HepG2 (cell line): ENCODE results near the gene PCNX4. TPM values are rescaled to one million over a fixed set of nuclear protein-coding genes. Genes with fewer than 3 reads are reported as not detected.

Experiments
- BRCA1 ChIP-seq: sonication (generic); formaldehyde crosslinking; IDR thresholded peaks from 2 replicates; pipeline ENCODE4 v1.4.0; 2020; ENCODE audit warnings: missing genetic modification reagents
- CEBPB ChIP-seq: IDR thresholded peaks from 2 replicates; pipeline ENCODE4 v1.6.1; 2011; ENCODE audit warnings: low read depth, low read length, improper control_type of control experiment, borderline replicate concordance
- EHMT2 ChIP-seq: fragments of 200-600 bp; sonication (generic); IDR thresholded peaks from 2 replicates; pipeline ENCODE4 v1.7.0; 2017; ENCODE audit warnings: antibody characterized with exemption, low read depth, low read length, borderline replicate concordance
- IRF2 ChIP-seq: IDR thresholded peaks from 2 replicates; pipeline ENCODE4 v1.6.1; 2018; ENCODE audit warnings: missing genetic modification reagents, missing compliant biosample characterization
- MAFK ChIP-seq, 2 experiments: IDR thresholded peaks in 1 of 2; conservative IDR thresholded peaks in 1 of 2; 2 replicates each; pipeline ENCODE4 v1.6.1; 2011; ENCODE audit warnings: improper control_type of control experiment in 2 of 2, low read length in 2 of 2
- MED1 ChIP-seq: sonication (generic); formaldehyde crosslinking; IDR thresholded peaks from 2 replicates; pipeline ENCODE4 v1.4.0; 2020; ENCODE audit warnings: missing genetic modification reagents
- MXI1 ChIP-seq: IDR thresholded peaks from 3 replicates; pipeline ENCODE4 v1.6.1; 2012; ENCODE audit warnings: low read depth, low read length, inconsistent platforms, borderline replicate concordance
- NCOA2 ChIP-seq: sonication (generic); formaldehyde crosslinking; IDR thresholded peaks from 2 replicates; pipeline ENCODE4 v1.8.0; 2022; ENCODE audit warnings: inconsistent platforms
- PAX8 ChIP-seq: sonication (generic); formaldehyde crosslinking; IDR thresholded peaks from 2 replicates; pipeline ENCODE4 v1.8.0; 2022; ENCODE audit warnings: mild to moderate bottlenecking, missing genetic modification reagents, borderline replicate concordance
- SAFB2 ChIP-seq: sonication (generic); formaldehyde crosslinking; IDR thresholded peaks from 2 replicates; pipeline ENCODE4 v1.5.1; 2020; ENCODE audit warnings: missing genetic modification reagents, low read depth, mild to moderate bottlenecking, borderline replicate concordance
- SNAI1 ChIP-seq: sonication (generic); formaldehyde crosslinking; IDR thresholded peaks from 2 replicates; pipeline ENCODE4 v1.5.0; 2020; ENCODE audit warnings: mild to moderate bottlenecking, missing genetic modification reagents, borderline replicate concordance
- WIZ ChIP-seq: sonication (generic); formaldehyde crosslinking; IDR thresholded peaks from 2 replicates; pipeline ENCODE4 v1.5.1; 2020; ENCODE audit warnings: mild to moderate bottlenecking, missing genetic modification reagents
- ZNF317 ChIP-seq: sonication (generic); formaldehyde crosslinking; IDR thresholded peaks from 2 replicates; pipeline ENCODE4 v1.5.0; 2020; ENCODE audit warnings: mild to moderate bottlenecking, missing genetic modification reagents
- polyA plus RNA-seq, 8 experiments: library from polyadenylated mRNA; depleted of rRNA in 3 of 8; stranded (reverse) in 7 of 8; unstranded in 1 of 8; fragments of >200 nt; fragmentation: Illumina TruSeq in 4 of 8; extraction: Trizol in 4 of 8; gene quantifications; 2 replicates each; pipeline versions ENCODE4 v1.2.1 to v1.2.3, GENCODE V29; 2011 to 2016; ENCODE audit warnings: low read depth in 4 of 8, missing spikeins in 1 of 8, mixed read lengths in 1 of 8; ENCODE audit not compliant: insufficient read depth in 1 of 8
- total RNA-seq, 5 experiments: library from RNA; depleted of rRNA; stranded (reverse); fragments of >200 nt; fragmentation: Illumina TruSeq; extraction: Trizol; gene quantifications; 2 replicates each; pipeline ENCODE4 v1.2.3, GENCODE V29; 2016; ENCODE audit warnings: low read depth in 1 of 5
- TF ChIP-seq, protein P1 (sequence below): sonication (generic); formaldehyde crosslinking; IDR thresholded peaks from 2 replicates; pipeline ENCODE4 v1.5.0; 2020; ENCODE audit warnings: mild to moderate bottlenecking, missing genetic modification reagents, borderline replicate concordance
- TF ChIP-seq, protein P2 (sequence below): sonication (generic); formaldehyde crosslinking; IDR thresholded peaks from 2 replicates; pipeline ENCODE4 v1.5.1; 2020; ENCODE audit warnings: mild to moderate bottlenecking, moderate library complexity, missing genetic modification reagents
- TF ChIP-seq, protein P3 (sequence below): IDR thresholded peaks from 2 replicates; pipeline ENCODE4 v1.4.0; 2020; ENCODE audit warnings: mild to moderate bottlenecking, missing genetic modification reagents
- TF ChIP-seq, protein P4 (sequence below): sonication (generic); formaldehyde crosslinking; IDR thresholded peaks from 2 replicates; pipeline ENCODE4 v1.4.0; 2020; ENCODE audit warnings: missing genetic modification reagents

Gene PCNX4
- total and polyA plus RNA-seq, 2 of the 13 experiments (the other 11 are each of a cell fraction or from before 2014, with no cell fraction given) = 28.6 to 43.0 TPM

DNA sequence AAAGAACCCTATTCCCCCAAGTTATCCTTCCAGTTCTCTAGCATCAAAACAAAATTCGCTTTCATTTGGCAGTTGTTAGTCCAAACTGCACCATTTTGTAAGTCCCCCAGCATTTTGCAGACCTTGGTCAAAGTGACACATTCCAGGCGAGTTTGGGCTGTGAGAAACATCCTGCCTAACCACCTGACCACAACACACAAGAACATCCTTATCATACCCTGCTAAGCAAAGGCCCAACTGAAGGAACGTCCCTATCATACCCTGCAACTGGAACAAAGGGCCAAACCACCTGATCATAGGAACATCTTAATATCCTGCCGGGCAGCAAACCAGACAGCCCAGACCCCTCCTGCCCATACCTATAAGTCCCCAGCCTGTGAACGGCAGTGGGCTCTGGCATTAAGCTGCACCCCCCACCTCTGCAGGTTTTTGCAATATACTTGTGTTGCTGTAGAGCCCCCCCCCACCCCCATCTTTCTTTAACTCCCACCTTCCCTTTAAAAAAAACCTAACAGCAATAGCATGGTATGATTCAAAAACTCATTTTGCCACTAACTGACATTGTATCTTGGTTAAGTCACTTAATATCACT lies 2.7 kb downstream of the PCNX4 start (continued):
- TF ChIP-seq EHMT2 (peak; percentile 15; the same call in 1 of the 2 replicates), SAFB2 (CRISPR knock-in tag) (no peak), ZNF317 (CRISPR knock-in tag) (peak; percentile 90), PAX8 (CRISPR knock-in tag) (no peak), IRF2 (peak; percentile 32; the same call in 1 of the 2 replicates), WIZ (peak; percentile 45; the same call in 1 of the 2 replicates), BRCA1 (CRISPR knock-in tag) (no peak), CEBPB (no peak; the same call in 1 of the 2 replicates), SNAI1 (CRISPR knock-in tag) (0 out of 2 replicates have a peak, but pooled peaks have one; percentile 22), MXI1 (peak; percentile 38; the same call in 1 of the 3 replicates), MAFK (conservative IDR thresholded peaks at IDR 0.05 in 1 of 2, IDR thresholded peaks at IDR 0.05 in 1 of 2; ENCODE audit: low read length in 2 of 2) (no peak), NCOA2 (CRISPR knock-in tag) (no peak), MED1 (peak; percentile 78)
- TF ChIP-seq, protein P1, sequence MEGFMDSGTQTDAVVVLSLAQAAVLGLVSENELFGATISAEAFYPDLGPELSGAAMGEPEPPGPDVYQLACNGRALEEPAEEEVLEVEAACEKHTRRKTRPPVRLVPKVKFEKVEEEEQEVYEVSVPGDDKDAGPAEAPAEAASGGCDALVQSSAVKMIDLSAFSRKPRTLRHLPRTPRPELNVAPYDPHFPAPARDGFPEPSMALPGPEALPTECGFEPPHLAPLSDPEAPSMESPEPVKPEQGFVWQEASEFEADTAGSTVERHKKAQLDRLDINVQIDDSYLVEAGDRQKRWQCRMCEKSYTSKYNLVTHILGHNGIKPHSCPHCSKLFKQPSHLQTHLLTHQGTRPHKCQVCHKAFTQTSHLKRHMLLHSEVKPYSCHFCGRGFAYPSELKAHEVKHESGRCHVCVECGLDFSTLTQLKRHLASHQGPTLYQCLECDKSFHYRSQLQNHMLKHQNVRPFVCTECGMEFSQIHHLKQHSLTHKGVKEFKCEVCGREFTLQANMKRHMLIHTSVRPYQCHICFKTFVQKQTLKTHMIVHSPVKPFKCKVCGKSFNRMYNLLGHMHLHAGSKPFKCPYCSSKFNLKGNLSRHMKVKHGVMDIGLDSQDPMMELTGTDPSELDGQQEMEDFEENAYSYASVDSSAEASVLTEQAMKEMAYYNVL = 0 out of 2 replicates have a peak, but pooled peaks have one; percentile 15
- TF ChIP-seq, protein P2, sequence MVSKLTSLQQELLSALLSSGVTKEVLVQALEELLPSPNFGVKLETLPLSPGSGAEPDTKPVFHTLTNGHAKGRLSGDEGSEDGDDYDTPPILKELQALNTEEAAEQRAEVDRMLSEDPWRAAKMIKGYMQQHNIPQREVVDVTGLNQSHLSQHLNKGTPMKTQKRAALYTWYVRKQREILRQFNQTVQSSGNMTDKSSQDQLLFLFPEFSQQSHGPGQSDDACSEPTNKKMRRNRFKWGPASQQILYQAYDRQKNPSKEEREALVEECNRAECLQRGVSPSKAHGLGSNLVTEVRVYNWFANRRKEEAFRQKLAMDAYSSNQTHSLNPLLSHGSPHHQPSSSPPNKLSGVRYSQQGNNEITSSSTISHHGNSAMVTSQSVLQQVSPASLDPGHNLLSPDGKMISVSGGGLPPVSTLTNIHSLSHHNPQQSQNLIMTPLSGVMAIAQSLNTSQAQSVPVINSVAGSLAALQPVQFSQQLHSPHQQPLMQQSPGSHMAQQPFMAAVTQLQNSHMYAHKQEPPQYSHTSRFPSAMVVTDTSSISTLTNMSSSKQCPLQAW (CRISPR knock-in tag) = peak; percentile 52; the same call in 1 of the 2 replicates
- TF ChIP-seq, protein P3, sequence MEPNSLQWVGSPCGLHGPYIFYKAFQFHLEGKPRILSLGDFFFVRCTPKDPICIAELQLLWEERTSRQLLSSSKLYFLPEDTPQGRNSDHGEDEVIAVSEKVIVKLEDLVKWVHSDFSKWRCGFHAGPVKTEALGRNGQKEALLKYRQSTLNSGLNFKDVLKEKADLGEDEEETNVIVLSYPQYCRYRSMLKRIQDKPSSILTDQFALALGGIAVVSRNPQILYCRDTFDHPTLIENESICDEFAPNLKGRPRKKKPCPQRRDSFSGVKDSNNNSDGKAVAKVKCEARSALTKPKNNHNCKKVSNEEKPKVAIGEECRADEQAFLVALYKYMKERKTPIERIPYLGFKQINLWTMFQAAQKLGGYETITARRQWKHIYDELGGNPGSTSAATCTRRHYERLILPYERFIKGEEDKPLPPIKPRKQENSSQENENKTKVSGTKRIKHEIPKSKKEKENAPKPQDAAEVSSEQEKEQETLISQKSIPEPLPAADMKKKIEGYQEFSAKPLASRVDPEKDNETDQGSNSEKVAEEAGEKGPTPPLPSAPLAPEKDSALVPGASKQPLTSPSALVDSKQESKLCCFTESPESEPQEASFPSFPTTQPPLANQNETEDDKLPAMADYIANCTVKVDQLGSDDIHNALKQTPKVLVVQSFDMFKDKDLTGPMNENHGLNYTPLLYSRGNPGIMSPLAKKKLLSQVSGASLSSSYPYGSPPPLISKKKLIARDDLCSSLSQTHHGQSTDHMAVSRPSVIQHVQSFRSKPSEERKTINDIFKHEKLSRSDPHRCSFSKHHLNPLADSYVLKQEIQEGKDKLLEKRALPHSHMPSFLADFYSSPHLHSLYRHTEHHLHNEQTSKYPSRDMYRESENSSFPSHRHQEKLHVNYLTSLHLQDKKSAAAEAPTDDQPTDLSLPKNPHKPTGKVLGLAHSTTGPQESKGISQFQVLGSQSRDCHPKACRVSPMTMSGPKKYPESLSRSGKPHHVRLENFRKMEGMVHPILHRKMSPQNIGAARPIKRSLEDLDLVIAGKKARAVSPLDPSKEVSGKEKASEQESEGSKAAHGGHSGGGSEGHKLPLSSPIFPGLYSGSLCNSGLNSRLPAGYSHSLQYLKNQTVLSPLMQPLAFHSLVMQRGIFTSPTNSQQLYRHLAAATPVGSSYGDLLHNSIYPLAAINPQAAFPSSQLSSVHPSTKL (CRISPR knock-in tag) = peak; percentile 57
- TF ChIP-seq, protein P4, sequence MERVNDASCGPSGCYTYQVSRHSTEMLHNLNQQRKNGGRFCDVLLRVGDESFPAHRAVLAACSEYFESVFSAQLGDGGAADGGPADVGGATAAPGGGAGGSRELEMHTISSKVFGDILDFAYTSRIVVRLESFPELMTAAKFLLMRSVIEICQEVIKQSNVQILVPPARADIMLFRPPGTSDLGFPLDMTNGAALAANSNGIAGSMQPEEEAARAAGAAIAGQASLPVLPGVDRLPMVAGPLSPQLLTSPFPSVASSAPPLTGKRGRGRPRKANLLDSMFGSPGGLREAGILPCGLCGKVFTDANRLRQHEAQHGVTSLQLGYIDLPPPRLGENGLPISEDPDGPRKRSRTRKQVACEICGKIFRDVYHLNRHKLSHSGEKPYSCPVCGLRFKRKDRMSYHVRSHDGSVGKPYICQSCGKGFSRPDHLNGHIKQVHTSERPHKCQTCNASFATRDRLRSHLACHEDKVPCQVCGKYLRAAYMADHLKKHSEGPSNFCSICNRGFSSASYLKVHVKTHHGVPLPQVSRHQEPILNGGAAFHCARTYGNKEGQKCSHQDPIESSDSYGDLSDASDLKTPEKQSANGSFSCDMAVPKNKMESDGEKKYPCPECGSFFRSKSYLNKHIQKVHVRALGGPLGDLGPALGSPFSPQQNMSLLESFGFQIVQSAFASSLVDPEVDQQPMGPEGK (CRISPR knock-in tag) = peak; percentile 23; the same call in 1 of the 2 replicates
